Esophagus squamous epithelium (tissue), 5 donors: ENCODE data around the gene SLC2A4. TPM values are rescaled to one million over a fixed set of nuclear protein-coding genes. Genes with fewer than 3 reads are reported as not detected.
"Not testable (repeated sequence)": the region's sequence is repeated elsewhere in the genome, so short reads cannot be mapped to it uniquely, and the experiment has no call there.

Experiments
- DNase-seq: peaks from one replicate; lab custom pipeline; 2025; lab: John Stamatoyannopoulos, UW
- H3K27ac ChIP-seq, 4 donors: fragments of 200-600 bp; sonication (generic); one replicate each; pipeline ENCODE4 v1.5.1; 2016 to 2019; ENCODE audit warnings: mild to moderate bottlenecking in 1 of 4
- H3K27me3 ChIP-seq, 4 donors: fragments of 200-600 bp; sonication (generic); 1 replicate in 3 of 4; 2 replicates in 1 of 4; pipeline versions ENCODE4 v1.5.1 to v1.6.0; 2017 to 2021; ENCODE audit warnings: antibody characterized with exemption in 1 of 4
- H3K36me3 ChIP-seq, 3 donors: fragments of 200-600 bp; sonication (generic); one replicate each; pipeline ENCODE4 v1.5.1; 2016 to 2019
- H3K4me1 ChIP-seq, 3 donors: fragments of 200-600 bp; sonication (generic); one replicate each; pipeline ENCODE4 v1.5.1; 2017 to 2019
- H3K4me3 ChIP-seq, 4 donors: fragments of 200-600 bp; sonication (generic); 1 replicate in 3 of 4; 2 replicates in 1 of 4; pipeline ENCODE4 v1.5.1; 2016 to 2019; ENCODE audit warnings: mild to moderate bottlenecking in 2 of 4, moderate library complexity in 1 of 4
- H3K9me3 ChIP-seq, 3 donors: fragments of 200-600 bp; sonication (generic); one replicate each; pipeline ENCODE4 v1.5.1; 2016 to 2019
- CTCF ChIP-seq, 6 experiments: fragments of 450-650 bp in 4 of 6; fragments of 200-600 bp in 2 of 6; sonication (generic) in 2 of 6; IDR thresholded peaks; one replicate each; pipeline ENCODE4 v1.5.1; 2016 to 2019; ENCODE audit warnings: antibody characterized with exemption in 6 of 6, mild to moderate bottlenecking in 4 of 6, moderate library complexity in 4 of 6
- WGBS, 2 donors: methylation state at CpG; one replicate each; pipeline ENCODE4 v1.1.5; 2018; 5-methylcytosine and 5-hydroxymethylcytosine counted together
- intact Hi-C: fragments of 100-400 bp; cut with DNase I; formaldehyde crosslinking; loops from one replicate; pipeline ENCODE4 v1.15.0; 2022
- small RNA-seq, 4 donors: library from RNA; depleted of rRNA; stranded (forward); fragments of <200 nt; gene quantifications; one replicate each; pipeline ENCODE3, GENCODE V24; 2016
- total RNA-seq, 4 donors: library from RNA; depleted of rRNA; stranded (reverse); fragments of >200 nt; gene quantifications; one replicate each; pipeline ENCODE4 v1.1.0, GENCODE V29; 2016
- donor health status: DM: yes; HTN: yes; CAD: no.

SLC2A4 gene
- total RNA-seq, 4 donors from 2014 or later = 0.83 to 21.7 (median 2.5) TPM

GRCh38 chr17:7336240-7337175, 55.0 kb downstream of the SLC2A4 start, which contains the start of gene ACAP1:
Gene ACAP1 (plus strand): TSS chr17:7336529. CDS start chr17:7336735, 206 bp downstream.
- no peaks in the 10 kb centered on the region for H3K36me3 ChIP-seq
- H3K27ac ChIP-seq = peak within 1 kb of the TSS; percentile 24 to 59 (median 48)
- TF ChIP-seq CTCF (IDR thresholded peaks at IDR 0.05) = no peak
- H3K4me3 ChIP-seq = peak within 1 kb of the TSS; percentile 11 to 57 (median 37)
- intact Hi-C loops = no loop called here
- H3K9me3 ChIP-seq = no peaks in the 10 kb centered on the region
- 18 to 38% methylated on average over 5 to 8 of the region's 17 CpGs for WGBS, 2 donors
- H3K27me3 ChIP-seq = peaks cover 0 to 51% (median 0%) of the 10 kb centered on the region in 4 donors
- peaks cover 0 to 9% (median 0%) of the 10 kb centered on the region in 3 donors for H3K4me1 ChIP-seq
- no peak for DNase-seq

GRCh38 chr17:7337600-7337999, 56.1 kb downstream of the SLC2A4 start:
- H3K27ac ChIP-seq, H3K9me3 ChIP-seq, H3K4me1 ChIP-seq, H3K36me3 ChIP-seq, DNase-seq, intact Hi-C loops: not testable (repeated sequence)
- WGBS, 2 donors = 51 to 61% methylated on average over 3 to 4 of the region's 7 CpGs
- H3K27me3 ChIP-seq = peaks cover 0 to 62% (median 0%) of the 10 kb centered on the region in 4 donors
- peak overlapping the region in 2 of 4 donors; percentile 40 to 57 for H3K4me3 ChIP-seq

Small RNA genes lying within 50 kb of the gene (small RNA-seq; reads per million reads assigned to genes)
- gene AC026954.2 = 0 reads per million in 4 donors
- gene RF00019 = 0 reads per million in 4 donors

Other genes with a start within 250 kb of the SLC2A4 start
- gene SLC16A13, start 245.7 kb upstream of the SLC2A4 start, total RNA-seq = 1 to 10 TPM; 2.7 to 5.6 (median 3.6) TPM
- gene SLC16A11, start 237.6 kb upstream of the SLC2A4 start, total RNA-seq = 1 to 10 TPM in 1 of 4 donors, under 1 TPM in 2, not detected in 1; 0.56 to 2.1 (median 0.72) TPM
- gene CLEC10A, start 201.5 kb upstream of the SLC2A4 start, total RNA-seq = 10 to 100 TPM in 1 of 4 donors, 1 to 10 TPM in 1, under 1 TPM in 2; 0.40 to 10.6 (median 4.0) TPM
- gene ASGR2, start 166.9 kb upstream of the SLC2A4 start, total RNA-seq = under 1 TPM in 2 of 4 donors, not detected in 2; 0.50 to 0.95 TPM
- gene ASGR1, start 102.3 kb upstream of the SLC2A4 start, total RNA-seq = 1 to 10 TPM in 1 of 4 donors, under 1 TPM in 2, not detected in 1; 0.42 to 1.1 (median 0.97) TPM
- 10 to 100 TPM in 1 of 4 donors, 1 to 10 TPM in 3; 2.6 to 13.9 (median 6.0) TPM for gene DLG4, start 61.9 kb upstream of the SLC2A4 start, total RNA-seq
- gene ACADVL, start 61.8 kb upstream of the SLC2A4 start, total RNA-seq = 100 to 1,000 TPM; 453 to 742 (median 464) TPM
- gene DVL2, start 47.2 kb upstream of the SLC2A4 start, total RNA-seq = 10 to 100 TPM; 21.4 to 58.0 (median 37.3) TPM
- 10 to 100 TPM; 24.7 to 30.6 (median 27.0) TPM for gene PHF23, start 42.3 kb upstream of the SLC2A4 start, total RNA-seq
- gene GABARAP, start 39.3 kb upstream of the SLC2A4 start, total RNA-seq = 100 to 1,000 TPM; 172 to 384 (median 197) TPM
- 10 to 100 TPM; 42.0 to 52.1 (median 47.8) TPM for gene CTDNEP1, start 30.0 kb upstream of the SLC2A4 start, total RNA-seq
- 10 to 100 TPM; 14.9 to 21.8 (median 16.6) TPM for gene ELP5, start 29.5 kb upstream of the SLC2A4 start, total RNA-seq
- 100 to 1,000 TPM; 172 to 411 (median 208) TPM for gene CLDN7, start 19.2 kb upstream of the SLC2A4 start, total RNA-seq
- gene YBX2, start 12.9 kb downstream of the SLC2A4 start, total RNA-seq = 1 to 10 TPM in 3 of 4 donors, under 1 TPM in 1; 0.44 to 3.8 (median 2.3) TPM
- 100 to 1,000 TPM; 324 to 543 (median 394) TPM for gene EIF5A, start 25.9 kb downstream of the SLC2A4 start, total RNA-seq
- gene GPS2, start 33.6 kb downstream of the SLC2A4 start, total RNA-seq = 10 to 100 TPM; 40.9 to 80.7 (median 70.5) TPM
- gene NEURL4, start 47.6 kb downstream of the SLC2A4 start, total RNA-seq = 10 to 100 TPM in 3 of 4 donors, 1 to 10 TPM in 1; 9.7 to 18.7 (median 14.4) TPM
- gene ACAP1, start 54.8 kb downstream of the SLC2A4 start, total RNA-seq = 1 to 10 TPM; 3.2 to 5.5 (median 3.8) TPM
- gene KCTD11, start 70.4 kb downstream of the SLC2A4 start, total RNA-seq = 10 to 100 TPM; 12.6 to 26.6 (median 22.1) TPM
- not detected for gene TMEM95, start 73.4 kb downstream of the SLC2A4 start, total RNA-seq
- 10 to 100 TPM in 2 of 4 donors, 1 to 10 TPM in 2; 6.2 to 15.2 (median 9.9) TPM for gene TNK1, start 99.4 kb downstream of the SLC2A4 start, total RNA-seq
- gene PLSCR3, start 112.8 kb downstream of the SLC2A4 start, total RNA-seq = 10 to 100 TPM; 18.6 to 33.5 (median 24.7) TPM
- gene TMEM256, start 122.4 kb downstream of the SLC2A4 start, total RNA-seq = 10 to 100 TPM; 27.9 to 88.0 (median 66.7) TPM
- 1 to 10 TPM; 1.4 to 5.3 (median 2.0) TPM for gene NLGN2, start 126.1 kb downstream of the SLC2A4 start, total RNA-seq
- gene SPEM1, start 138.6 kb downstream of the SLC2A4 start, total RNA-seq = not detected
- not detected for gene SPEM2, start 143.9 kb downstream of the SLC2A4 start, total RNA-seq
- gene SPEM3, start 147.1 kb downstream of the SLC2A4 start, total RNA-seq = not detected
- 10 to 100 TPM; 12.2 to 20.8 (median 16.9) TPM for gene TMEM102, start 153.7 kb downstream of the SLC2A4 start, total RNA-seq
- 10 to 100 TPM in 1 of 4 donors, 1 to 10 TPM in 3; 2.7 to 18.1 (median 6.1) TPM for gene FGF11, start 157.8 kb downstream of the SLC2A4 start, total RNA-seq
- 1 to 10 TPM; 2.4 to 7.2 (median 4.6) TPM for gene CHRNB1, start 163.3 kb downstream of the SLC2A4 start, total RNA-seq
- 10 to 100 TPM; 13.4 to 35.1 (median 28.5) TPM for gene ZBTB4, start 197.9 kb downstream of the SLC2A4 start, total RNA-seq
- not detected for gene SLC35G6, start 199.7 kb downstream of the SLC2A4 start, total RNA-seq
- gene POLR2A, start 202.6 kb downstream of the SLC2A4 start, total RNA-seq = 10 to 100 TPM; 59.3 to 94.9 (median 78.2) TPM